ENCODE measurements around the gene KCNK10.

The KCNK10 gene, protein sequence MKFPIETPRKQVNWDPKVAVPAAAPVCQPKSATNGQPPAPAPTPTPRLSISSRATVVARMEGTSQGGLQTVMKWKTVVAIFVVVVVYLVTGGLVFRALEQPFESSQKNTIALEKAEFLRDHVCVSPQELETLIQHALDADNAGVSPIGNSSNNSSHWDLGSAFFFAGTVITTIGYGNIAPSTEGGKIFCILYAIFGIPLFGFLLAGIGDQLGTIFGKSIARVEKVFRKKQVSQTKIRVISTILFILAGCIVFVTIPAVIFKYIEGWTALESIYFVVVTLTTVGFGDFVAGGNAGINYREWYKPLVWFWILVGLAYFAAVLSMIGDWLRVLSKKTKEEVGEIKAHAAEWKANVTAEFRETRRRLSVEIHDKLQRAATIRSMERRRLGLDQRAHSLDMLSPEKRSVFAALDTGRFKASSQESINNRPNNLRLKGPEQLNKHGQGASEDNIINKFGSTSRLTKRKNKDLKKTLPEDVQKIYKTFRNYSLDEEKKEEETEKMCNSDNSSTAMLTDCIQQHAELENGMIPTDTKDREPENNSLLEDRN

DNA sequence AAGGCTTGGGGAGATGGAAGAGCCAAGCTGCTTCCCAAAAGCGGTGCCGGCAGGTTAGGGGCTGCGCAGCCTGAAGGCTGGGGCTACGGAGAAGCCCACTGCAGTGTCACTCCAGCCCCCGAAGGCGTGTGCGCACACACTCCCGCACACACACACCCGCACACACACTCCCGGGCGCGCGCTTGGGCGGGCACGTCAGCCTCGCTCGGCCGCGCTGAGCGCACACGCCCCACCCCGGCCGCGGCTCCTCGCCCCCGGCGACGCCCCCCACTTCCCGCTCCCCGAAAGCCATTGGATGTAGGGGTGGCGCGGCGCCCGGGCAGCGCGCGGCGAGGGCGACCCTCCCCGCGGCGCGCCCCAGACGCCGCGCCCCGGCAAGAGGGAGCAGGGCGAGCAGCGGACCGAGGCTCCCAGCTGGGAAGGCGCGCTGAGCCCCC lies at the start of gene KCNK10:
Gene KCNK10, minus strand, starts transcription at position 184 of the 437 bp plus-strand sequence. CDS start 471 bp downstream, outside the sequence.
- no peak for DNase-seq

DNA sequence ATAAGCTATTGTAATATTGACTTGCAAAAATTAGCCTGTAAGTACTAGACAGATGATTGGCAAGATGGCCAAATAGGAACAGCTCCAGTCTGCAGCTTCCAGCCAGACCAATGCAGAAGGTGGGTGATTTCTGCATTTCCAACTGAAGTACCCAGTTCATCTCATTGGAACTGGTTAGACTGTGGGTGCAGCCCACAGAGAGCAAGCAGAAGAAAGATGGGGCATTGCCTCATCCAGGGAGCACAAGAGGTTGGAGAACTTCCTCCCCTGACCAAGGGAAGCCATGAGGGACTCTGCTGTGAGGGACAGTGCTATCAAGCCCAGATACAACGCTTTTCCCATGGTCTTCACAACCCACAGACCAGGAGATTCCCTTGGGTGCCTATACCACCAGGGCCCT lies 46.4 kb upstream of the KCNK10 start:
- no peak for DNase-seq

DNA sequence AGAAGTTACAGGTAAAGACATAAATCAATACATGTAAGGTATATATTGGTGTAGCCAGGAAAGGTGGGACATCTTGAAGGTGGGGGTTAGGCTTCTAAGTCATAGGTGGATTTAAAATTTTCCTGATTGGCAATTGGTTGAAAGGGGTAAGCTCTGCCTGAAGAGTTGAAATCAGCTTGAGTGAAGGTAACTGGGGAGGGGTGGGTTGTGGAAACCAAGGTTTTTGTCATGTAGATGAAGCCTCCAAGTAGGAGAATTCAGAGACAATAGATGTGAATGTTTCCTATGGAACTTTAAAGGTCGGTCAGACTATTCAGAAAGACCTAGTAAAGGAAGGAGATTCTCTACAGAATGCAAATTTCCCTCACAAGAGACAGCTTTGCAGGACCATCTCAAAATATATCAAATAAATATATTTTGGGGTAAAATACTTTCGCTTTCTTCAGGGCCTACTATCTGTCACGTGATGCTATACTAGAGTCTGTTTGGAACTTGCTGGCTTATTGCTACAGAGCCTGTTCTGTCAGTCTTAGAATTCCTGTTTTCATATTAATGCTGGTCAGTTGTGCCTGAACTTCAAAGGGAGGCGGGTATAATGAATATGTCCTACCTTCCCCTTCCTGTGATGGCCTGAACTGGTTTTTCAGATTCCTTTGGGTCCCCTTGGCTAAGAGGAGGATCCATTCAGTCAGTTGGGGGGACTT lies 41.8 kb upstream of the KCNK10 start:
- no peak for DNase-seq

DNA sequence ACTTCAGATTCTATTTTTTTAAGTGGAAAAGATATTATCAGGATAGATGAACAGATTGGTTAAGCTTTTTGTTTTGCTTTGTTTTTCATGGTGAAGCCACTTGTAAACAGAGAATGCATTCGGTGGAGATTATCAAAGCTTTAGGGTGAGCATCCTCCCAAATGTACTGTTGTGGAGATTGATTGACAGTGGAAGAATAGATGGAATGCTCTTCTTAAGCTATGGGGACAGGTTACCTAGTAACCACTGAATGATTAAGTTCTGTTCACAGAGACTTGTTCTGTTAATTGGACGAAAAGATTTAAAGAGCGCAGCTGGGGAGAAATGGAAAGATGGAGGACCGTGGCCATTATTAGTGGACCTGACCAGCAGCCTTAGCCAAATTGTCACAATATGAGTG lies 40.6 kb upstream of the KCNK10 start:
- DNase-seq = no peak

DNA sequence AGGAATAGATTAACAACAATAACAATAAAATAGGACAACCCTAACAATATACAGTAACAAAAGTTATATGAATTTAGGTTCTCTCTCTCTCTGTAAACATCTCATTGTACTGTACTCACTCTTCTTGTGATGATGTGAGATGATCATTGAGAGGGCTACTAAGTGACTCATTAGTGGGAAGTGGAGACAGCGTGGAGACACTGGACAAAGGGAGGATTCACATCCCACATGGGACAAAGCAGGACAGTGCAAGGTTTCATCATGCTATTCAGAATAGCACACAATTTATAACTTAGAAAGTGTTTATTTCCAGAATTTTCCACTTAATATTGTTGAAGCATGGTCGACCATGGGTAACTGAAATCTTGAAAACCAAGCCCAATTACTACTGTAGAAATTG lies 36.4 kb upstream of the KCNK10 start:
- no peak for DNase-seq

DNA sequence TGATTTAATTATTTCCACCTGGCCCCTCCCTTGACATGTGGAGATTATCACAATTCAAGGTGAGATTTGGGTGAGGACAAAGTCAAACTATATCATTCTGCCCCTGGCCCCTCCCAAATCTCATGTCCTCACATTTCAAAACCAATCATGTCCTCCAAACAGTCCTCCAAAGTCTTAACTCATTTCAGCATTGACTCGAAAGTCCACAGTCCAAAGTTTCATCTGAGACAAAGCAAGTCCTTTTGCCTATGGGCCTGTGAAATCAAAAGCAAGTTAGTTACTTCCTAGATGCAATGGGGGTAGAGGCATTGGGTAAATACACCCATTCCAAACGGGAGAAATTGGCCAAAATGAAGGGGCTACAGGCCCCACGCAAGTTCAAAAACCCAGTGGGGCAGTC lies 31.3 kb upstream of the KCNK10 start:
- no peak for DNase-seq

DNA sequence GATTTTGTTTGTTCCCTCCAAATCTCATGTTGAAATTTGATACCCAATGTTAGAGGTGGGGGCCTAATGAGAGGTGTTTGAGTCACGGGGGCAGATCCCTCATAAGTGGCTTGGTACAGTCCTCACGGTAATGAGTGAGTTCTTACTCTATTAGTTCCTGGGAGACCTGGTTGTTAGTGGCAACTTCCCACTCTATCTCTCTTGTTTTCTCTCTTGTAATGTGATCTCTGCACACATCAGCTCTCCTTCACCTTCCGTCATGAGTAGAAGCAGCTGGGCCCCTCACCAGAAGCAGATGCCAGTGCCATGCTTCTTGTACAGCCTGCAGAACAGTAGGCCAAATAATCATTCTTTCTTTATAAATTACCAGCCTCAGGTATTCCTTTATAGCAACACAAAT lies 29.6 kb upstream of the KCNK10 start:
- DNase-seq = no peak

DNA sequence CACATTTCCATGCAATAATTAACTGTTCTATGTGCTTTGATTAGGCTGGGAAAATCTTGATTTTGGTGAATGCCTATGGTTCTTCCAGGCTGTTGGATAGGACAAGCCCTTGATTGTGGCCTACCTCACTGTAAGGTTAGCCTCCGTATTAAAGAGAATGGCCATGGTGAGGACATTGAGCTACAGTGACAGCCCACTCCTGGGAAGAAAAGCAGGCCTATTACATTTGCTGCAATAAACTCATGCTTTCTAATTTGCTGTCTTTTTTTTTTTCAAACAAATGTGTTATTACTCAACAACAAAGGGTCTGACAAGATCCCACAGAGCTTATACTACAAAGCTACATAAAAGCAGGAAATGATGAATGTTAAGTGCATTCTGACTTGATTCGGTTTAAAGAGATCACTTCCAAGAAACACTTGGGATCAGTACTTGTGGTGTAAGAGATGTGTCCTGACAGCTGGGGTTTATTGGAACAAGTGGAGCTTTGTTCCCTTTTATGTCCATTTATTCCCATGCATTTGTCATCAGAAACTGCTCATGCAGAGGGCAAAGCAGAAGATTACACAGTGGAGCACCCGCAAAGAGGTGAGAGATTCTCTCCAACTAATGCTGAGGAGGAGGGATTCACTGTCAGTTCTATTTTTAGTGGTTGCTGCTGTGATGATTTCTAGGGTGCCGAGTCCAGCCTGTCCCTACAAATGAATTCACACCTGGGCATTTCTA lies 29.1 kb upstream of the KCNK10 start:
- DNase-seq = no peak

DNA sequence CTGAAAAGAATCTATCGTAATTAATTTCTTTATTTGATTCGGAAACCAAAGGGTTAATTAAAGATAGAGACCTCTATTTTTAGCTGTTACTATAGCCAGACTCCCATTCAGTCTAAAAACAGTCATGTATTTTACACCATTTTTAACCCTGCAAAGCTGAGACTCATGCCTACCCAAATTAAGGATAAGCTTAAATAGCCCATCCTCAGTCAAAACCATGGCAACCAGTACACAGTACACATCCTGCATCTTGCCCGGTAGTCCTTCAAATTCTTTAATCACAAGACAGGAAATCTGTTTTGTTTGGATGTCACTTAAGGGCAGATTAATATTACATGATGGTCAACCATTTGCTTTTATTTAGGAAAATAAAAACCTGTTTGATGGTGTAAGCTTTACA lies 25.5 kb upstream of the KCNK10 start:
- no peak for DNase-seq

DNA sequence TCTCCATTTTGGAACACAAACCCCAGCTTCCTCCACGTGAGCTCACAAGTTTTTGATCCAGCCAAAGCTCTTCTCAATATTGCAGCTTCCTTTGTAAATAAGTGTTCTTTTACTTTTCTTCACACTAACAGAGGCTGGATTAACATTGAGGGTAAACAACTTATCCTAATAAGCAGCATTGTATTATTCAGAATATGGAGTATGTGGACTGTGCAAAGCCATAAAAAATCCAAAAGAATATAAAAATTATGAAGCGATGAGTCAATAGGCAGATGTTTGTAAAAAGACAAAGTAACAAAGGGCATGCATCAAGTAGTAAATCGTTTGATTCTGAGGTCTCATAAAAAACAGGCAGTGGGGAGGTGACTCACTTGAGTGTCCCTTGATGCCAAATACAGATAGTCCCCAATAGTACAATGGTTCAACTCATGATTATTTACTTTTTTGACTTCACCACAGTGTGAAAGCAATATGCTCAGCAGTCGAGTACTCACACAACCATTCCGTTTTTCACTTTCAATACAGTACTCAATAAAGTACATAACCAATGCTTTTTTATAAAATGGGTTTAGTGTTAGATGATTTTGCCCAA lies 23.1 kb upstream of the KCNK10 start:
- DNase-seq = no peak

DNA sequence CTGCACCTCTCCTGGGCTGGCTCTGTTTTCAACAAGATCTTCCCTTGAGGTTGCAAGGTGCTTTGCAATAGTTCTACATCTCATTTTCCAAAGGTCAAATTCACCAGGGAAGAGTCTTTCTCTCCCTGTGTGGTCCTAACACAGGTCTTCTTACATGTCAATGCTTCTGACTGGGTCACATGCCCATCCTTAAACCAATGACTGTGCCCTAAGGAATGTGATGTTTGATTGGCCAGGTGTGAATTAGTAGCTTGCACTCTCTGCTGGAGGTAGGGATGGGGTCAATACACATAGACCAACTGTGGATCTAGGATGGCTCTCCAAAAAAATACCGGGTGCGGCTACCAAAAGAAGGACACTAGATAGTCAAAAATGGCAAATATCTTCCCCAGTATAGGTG lies 19.9 kb upstream of the KCNK10 start:
- DNase-seq = no peak

DNA sequence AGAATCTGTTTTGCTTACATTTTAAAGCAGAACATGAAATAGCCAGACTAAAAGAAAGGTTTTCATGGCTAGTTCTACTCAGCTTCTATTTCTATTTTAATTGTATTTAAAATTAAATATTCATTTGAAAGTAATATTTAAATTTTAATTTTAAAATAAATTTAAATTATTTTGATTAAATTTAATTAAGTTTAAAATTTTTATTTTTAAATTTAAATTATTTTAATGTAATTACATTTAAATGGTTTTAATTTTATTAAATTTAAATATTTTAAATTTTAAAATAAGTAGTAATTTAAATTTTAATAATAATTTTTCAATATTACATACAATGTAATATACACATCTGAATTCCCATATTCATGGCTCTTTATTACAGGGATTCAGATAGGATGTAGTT lies 17.3 kb upstream of the KCNK10 start:
- no peak for DNase-seq

DNA sequence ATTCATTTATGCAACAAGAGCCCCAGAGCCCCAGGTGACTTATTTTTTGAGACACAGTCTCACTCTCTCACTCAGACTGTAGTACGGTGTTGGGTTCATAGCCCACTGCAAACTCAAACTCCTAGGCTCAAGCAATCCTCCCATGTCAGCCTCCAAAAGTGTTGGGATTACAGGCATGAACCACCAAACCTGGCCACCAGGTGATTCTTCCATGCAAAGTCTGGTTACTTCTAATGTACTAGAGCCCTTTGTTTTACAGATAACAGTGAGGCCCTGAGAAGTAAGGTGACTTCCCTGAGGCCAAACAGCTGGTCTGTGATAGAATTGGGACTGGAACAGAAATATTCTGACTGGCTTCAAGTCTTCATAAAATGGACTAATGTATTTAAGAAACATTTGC lies 10.0 kb upstream of the KCNK10 start:
- no peak for DNase-seq

DNA sequence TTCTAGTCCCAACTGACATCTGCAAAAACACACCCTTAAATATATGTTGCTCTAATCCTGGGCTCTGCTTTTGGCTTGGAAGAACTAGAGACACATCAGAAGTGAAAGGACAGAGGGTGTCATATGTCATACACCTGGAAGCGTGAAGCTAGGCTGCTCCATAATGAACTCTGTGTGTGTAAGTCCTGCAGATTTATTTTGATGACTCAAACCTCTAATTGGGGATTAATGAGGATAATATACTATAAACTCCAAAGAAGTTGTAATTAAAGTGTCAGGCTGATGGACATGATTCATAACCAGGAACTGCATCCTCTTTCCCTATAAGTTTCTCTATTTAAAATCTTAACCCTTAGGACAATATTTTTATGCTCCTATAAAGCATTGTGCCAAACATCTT lies 4.4 kb upstream of the KCNK10 start:
- no peak for DNase-seq

DNA sequence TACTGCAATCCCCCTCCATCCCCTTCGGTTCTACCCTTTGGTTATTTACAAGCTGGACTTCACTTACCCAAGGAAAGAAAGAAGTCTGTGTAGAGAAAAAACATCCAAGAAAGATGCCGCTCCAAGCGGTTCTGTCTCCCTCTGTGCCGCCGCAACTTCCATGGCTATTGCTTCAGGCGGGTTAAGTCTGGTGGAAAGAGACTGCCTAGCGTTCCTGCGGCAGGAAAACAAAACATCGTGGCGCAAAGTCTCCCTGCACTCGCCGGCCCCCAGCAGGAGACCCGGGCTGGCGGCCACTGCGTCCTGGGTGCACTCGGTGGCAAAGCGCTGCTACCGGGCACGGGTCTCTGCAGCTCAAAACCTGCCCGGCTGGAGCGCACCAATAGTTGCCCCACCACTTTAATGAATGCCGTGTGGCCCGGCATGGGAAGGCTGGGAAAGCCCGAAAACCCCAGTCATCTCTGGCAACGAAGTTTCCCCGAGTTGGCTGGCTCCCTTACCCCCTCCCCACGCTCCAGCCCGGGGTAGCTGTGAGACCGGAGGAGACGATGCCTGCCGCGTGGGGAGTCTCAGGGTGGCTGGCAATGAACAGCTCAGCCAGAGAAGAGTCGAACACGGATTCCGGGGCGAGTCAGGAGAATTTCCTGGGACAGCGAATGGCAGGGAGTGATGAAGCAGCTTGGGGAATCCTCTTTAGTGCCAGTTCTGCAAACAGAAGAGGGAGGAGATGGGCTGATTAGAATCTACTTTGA lies 3.5 kb upstream of the KCNK10 start:
- DNase-seq = no peak

DNA sequence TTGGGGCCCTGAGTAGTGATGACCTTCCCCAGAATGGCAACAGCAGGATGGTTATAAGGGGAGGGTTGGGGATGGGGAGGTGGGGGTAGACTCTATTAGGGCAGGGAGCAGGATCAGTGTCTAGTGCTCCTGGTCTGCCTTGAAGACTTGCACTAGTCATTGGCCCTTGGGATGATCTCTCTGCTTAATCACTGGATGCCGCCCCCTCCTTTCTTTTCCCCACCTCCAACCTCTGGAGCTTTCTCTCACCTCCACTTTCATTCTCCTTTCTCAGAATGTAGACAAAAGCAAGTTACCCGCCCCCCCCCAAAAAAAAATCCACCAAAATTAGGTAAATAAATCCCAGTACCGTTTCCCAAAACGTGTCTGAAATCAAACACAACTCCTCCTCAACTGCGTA lies 2.8 kb upstream of the KCNK10 start:
- no peak for DNase-seq

DNA sequence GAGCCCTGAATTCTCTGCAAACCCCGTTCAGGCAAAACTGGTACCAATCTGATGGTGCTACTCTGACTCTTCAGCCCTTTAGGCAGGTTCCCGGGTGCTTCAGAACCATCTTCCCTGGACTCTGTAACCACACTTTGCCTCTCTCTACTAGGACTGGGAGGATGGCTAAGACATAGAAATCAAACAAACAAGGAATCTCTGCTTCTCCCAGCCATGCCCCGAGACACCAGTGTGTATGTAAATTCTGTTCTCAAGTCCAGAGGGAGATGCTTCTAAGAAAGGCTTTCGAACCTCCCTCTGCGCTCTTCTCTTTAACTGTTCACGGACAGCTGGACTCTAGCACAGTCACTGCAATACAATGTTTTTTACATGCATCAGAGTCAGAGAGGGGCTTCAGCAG lies 1.9 kb upstream of the KCNK10 start:
- DNase-seq = no peak

DNA sequence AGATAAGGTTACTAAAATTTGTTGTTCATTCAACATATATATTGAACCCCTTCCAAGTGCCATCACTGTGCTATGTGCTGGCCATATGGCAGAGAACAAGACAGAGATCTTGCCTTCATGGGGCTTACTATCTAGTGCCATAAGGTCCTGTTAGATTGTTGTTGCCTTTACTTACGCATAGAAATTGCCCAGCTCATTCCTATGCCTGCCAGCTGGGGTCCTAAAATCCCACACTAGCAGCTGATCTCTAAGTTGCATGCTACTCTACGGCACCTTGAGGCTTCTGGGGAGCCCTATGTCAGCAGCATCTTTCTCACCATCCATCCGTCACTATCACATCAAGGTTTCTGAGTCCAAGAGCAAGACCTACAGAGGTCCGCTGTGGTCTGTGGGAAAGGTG lies 1.4 kb upstream of the KCNK10 start:
- no peak for DNase-seq

DNA sequence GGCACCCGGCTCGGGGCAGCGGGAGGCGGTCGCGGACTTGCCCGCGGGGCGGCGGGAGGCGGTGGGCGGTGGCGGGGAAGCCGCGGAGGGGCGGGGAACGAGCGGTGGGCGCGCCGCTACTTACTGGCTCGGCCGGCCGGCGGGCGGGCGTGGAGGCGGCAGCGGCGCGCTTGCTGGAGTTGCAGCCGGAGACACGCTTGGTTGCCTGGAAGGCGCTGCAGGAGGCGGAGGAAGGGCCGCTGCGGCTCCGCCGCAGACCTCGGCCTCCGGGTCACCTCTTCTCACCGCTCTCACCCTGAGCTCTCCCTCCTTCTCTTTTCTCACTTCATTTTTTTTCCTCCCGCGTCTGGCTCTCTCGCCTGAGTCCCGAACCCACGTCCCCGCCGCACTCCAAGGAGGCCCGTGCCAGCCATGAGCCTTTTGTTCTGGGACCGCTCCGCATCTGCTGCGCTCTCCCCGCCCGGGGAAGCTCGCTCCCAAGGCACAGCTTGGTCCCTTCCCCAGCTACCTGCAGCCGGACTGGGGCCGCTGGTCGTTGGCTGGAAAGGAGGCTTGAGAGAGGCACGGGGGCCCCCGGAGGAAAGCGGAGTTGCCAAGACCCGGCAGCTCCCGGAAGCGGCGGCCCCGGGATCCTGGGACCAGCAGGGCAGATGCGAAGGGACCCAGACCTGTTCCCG lies 592 bp upstream of the KCNK10 start:
- DNase-seq = no peak

DNA sequence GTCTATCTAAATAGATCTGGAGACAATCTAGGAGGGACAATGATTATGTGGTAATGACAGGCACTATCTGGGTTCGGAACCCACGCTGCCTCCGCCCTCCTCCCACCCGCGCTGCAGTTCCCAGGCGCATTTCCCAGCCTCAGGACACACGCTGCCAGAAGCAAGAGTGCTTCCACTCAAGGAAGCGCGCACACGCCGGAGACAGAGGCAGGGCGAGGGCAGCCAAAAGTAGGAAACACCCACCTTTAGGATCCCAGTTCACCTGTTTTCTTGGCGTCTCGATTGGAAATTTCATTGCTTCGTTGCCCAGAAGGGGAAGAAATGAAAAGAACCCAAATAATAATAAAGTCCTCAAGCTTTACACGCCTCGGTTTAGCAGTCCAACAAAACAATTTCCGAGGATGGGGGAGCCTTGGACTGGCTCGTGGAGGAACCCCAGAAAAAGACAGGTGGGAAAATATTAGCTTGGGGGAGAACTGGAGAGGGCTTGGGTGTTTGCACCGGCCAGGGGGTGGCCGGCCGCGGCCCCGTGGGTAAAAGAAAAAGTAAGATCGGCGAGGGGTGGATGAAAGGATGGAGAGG lies 474 bp downstream of the KCNK10 start:
- no peak for DNase-seq
